Esophagus squamous epithelium (tissue), 5 donors: ENCODE data around the gene GRIP2. TPM values are rescaled to one million over a fixed set of nuclear protein-coding genes. Genes with fewer than 3 reads are reported as not detected.

Source experiments
- DNase-seq: peaks from one replicate; lab custom pipeline; 2025; lab: John Stamatoyannopoulos, UW
- H3K27ac ChIP-seq, 4 donors: fragments of 200-600 bp; sonication (generic); one replicate each; pipeline ENCODE4 v1.5.1; 2016 to 2019; ENCODE audit warnings: mild to moderate bottlenecking in 1 of 4
- H3K27me3 ChIP-seq, 4 donors: fragments of 200-600 bp; sonication (generic); 1 replicate in 3 of 4; 2 replicates in 1 of 4; pipeline versions ENCODE4 v1.5.1 to v1.6.0; 2017 to 2021; ENCODE audit warnings: antibody characterized with exemption in 1 of 4
- H3K36me3 ChIP-seq, 3 donors: fragments of 200-600 bp; sonication (generic); one replicate each; pipeline ENCODE4 v1.5.1; 2016 to 2019
- H3K4me1 ChIP-seq, 3 donors: fragments of 200-600 bp; sonication (generic); one replicate each; pipeline ENCODE4 v1.5.1; 2017 to 2019
- H3K4me3 ChIP-seq, 4 donors: fragments of 200-600 bp; sonication (generic); 1 replicate in 3 of 4; 2 replicates in 1 of 4; pipeline ENCODE4 v1.5.1; 2016 to 2019; ENCODE audit warnings: mild to moderate bottlenecking in 2 of 4, moderate library complexity in 1 of 4
- H3K9me3 ChIP-seq, 3 donors: fragments of 200-600 bp; sonication (generic); one replicate each; pipeline ENCODE4 v1.5.1; 2016 to 2019
- POLR2A ChIP-seq, 4 donors: fragments of 450-650 bp; IDR thresholded peaks; one replicate each; pipeline ENCODE4 v1.6.1; 2017; ENCODE audit warnings: antibody characterized with exemption in 4 of 4, mild to moderate bottlenecking in 4 of 4, moderate library complexity in 3 of 4
- WGBS, 2 donors: methylation state at CpG; one replicate each; pipeline ENCODE4 v1.1.5; 2018; 5-methylcytosine and 5-hydroxymethylcytosine counted together
- intact Hi-C: fragments of 100-400 bp; cut with DNase I; formaldehyde crosslinking; loops from one replicate; pipeline ENCODE4 v1.15.0; 2022
- total RNA-seq, 4 donors: library from RNA; depleted of rRNA; stranded (reverse); fragments of >200 nt; gene quantifications; one replicate each; pipeline ENCODE4 v1.1.0, GENCODE V29; 2016
- TF ChIP-seq, protein P1 (sequence below), 6 experiments: fragments of 450-650 bp in 4 of 6; fragments of 200-600 bp in 2 of 6; sonication (generic) in 2 of 6; IDR thresholded peaks; one replicate each; pipeline ENCODE4 v1.5.1; 2016 to 2019; ENCODE audit warnings: antibody characterized with exemption in 6 of 6, mild to moderate bottlenecking in 4 of 6, moderate library complexity in 4 of 6
- donor health status: DM: yes; HTN: yes; CAD: no.

GRIP2 gene
- total RNA-seq, 4 donors from 2014 or later = 0.23 to 2.9 (median 0.53) TPM

DNA sequence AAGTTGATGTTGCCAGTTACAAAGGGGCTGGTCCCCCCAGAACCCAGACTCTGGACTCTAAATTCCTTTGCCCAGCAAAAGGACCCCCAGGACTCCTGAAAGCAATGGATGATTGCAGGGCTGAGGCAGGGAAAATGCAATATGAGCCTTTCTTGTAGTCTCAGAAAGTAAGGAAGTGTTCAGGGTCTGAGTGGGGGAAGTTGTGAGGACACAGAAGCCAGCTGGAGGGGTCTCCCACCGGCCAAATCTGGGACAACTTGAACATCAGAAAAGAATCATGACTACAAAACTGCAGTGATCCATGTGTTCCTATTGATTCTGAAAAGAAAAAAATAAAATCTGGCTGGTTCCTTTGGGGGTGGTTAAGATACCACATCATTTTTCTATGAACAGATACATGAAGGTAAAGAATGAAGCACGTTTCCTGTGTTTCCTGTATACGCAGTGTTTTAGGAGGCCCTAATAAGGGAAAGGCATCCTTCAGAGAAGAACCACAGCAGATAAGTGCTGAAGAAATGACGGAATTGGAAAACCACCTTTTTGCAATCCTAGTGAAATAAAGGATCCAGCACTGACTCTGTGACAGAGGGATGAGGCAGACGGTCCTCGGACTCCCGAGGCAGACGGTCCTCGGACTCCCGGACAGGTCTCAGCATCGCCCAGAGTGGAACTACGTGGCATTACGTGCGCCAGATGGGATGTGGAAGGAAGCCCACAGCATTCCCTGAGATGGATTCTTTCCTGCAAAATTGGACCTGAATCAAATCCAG lies 22.2 kb upstream of the GRIP2 start:
- Histone ChIP-seq H3K36me3 (no peaks in the 10 kb centered on the region), H3K4me1 (no peaks in the 10 kb centered on the region), H3K27me3 (peaks cover 0 to 74% (median 0%) of the 10 kb centered on the region in 4 donors), H3K27ac (no peak overlapping the region), H3K4me3 (no peak overlapping the region), H3K9me3 (no peaks in the 10 kb centered on the region)
- intact Hi-C loops = no loop called here
- 53 to 59% methylated on average over 12 to 14 of the region's 14 CpGs for WGBS, 2 donors
- TF ChIP-seq POLR2A (IDR thresholded peaks at IDR 0.05) = no peak
- TF ChIP-seq, protein P1, sequence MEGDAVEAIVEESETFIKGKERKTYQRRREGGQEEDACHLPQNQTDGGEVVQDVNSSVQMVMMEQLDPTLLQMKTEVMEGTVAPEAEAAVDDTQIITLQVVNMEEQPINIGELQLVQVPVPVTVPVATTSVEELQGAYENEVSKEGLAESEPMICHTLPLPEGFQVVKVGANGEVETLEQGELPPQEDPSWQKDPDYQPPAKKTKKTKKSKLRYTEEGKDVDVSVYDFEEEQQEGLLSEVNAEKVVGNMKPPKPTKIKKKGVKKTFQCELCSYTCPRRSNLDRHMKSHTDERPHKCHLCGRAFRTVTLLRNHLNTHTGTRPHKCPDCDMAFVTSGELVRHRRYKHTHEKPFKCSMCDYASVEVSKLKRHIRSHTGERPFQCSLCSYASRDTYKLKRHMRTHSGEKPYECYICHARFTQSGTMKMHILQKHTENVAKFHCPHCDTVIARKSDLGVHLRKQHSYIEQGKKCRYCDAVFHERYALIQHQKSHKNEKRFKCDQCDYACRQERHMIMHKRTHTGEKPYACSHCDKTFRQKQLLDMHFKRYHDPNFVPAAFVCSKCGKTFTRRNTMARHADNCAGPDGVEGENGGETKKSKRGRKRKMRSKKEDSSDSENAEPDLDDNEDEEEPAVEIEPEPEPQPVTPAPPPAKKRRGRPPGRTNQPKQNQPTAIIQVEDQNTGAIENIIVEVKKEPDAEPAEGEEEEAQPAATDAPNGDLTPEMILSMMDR (IDR thresholded peaks at IDR 0.05) = no peak
- DNase-seq = no peak

DNA sequence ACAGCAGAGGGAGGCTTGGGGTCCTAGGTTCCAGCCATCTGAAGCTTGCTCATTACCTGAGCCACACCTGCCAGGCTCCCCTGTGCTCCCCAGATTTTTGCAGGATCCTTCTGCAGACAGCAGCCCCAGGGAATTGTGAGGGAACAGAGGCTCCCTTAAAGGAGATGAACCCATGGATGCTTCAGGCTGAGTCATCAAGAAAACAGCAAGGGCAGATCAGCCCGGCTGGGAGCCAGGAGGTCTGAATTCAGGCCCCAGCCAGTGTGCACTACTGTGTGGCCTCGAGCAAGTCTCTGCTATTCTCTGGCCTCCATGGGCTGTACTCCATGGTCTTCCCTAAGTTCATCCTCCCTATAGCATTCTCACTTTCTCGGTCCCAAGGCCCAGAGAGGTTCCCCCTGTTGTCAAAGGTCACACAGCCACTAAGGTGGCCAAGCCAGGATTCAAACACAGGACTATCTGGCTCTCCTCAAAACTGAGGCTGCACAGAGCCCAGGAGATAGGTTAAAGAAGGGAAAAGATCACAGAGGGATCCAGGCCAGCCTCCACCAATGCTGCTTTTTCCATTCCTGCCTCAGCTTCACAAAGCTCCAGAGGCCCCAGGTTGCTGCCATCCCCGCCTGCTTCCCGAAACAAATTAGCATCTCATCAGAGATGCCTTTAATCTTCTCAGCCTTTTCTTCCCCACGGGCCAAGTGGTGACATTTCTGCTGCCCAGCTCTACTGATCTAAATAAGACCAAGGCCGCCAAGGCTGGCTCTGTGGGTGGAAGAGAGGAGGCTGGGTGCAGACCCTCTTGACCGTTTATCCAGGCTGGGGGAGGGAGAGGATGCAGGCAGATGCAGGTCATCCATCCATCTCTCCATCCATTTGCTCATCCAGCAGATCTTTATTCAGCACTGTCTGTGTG lies 21.2 kb upstream of the GRIP2 start:
- WGBS, 2 donors = 43 to 56% methylated on average over 4 to 8 of the region's 8 CpGs
- no peak overlapping the region for H3K27ac ChIP-seq
- peaks cover 0 to under 1% (median 0%) of the 10 kb centered on the region in 3 donors for H3K4me1 ChIP-seq
- H3K36me3 ChIP-seq = no peaks in the 10 kb centered on the region
- no peaks in the 10 kb centered on the region for H3K9me3 ChIP-seq
- TF ChIP-seq, protein P1 (IDR thresholded peaks at IDR 0.05) = no peak
- no peak for TF ChIP-seq POLR2A (IDR thresholded peaks at IDR 0.05)
- DNase-seq = no peak
- no peak overlapping the region for H3K4me3 ChIP-seq
- H3K27me3 ChIP-seq = peaks cover 0 to 74% (median 0%) of the 10 kb centered on the region in 4 donors
- intact Hi-C loops = no loop called here

GRCh38 chr3:14560110-14560509 lies 20.0 kb upstream of the GRIP2 start:
- TF ChIP-seq POLR2A (IDR thresholded peaks at IDR 0.05) = no peak
- TF ChIP-seq, protein P1 (IDR thresholded peaks at IDR 0.05) = no peak
- Histone ChIP-seq H3K4me1 (peaks cover 0 to 12% (median 4%) of the 10 kb centered on the region in 3 donors), H3K4me3 (no peak overlapping the region), H3K27me3 (peaks cover 0 to 74% (median 0%) of the 10 kb centered on the region in 4 donors), H3K9me3 (no peaks in the 10 kb centered on the region), H3K36me3 (no peaks in the 10 kb centered on the region), H3K27ac (no peak overlapping the region)
- no peak for DNase-seq
- 76 to 77% methylated on average over 2 to 4 of the region's 4 CpGs for WGBS, 2 donors
- intact Hi-C loops = no loop called here

GRCh38 chr3:14558029-14558428 lies 17.9 kb upstream of the GRIP2 start:
- intact Hi-C loops = no loop called here
- no peak for TF ChIP-seq POLR2A (IDR thresholded peaks at IDR 0.05)
- TF ChIP-seq, protein P1 (IDR thresholded peaks at IDR 0.05) = no peak
- peaks cover 0 to 16% (median 4%) of the 10 kb centered on the region in 3 donors for H3K4me1 ChIP-seq
- peaks cover 0 to 68% (median 0%) of the 10 kb centered on the region in 4 donors for H3K27me3 ChIP-seq
- no peaks in the 10 kb centered on the region for H3K36me3 ChIP-seq
- 90 to 95% methylated on average over 2 to 4 of the region's 9 CpGs for WGBS, 2 donors
- H3K9me3 ChIP-seq = no peaks in the 10 kb centered on the region
- no peak overlapping the region for H3K4me3 ChIP-seq
- DNase-seq = no peak
- H3K27ac ChIP-seq = no peak overlapping the region
